GM19452 (cell line): Measurements from ENCODE around the gene REELD1.

Experiments used
- ATAC-seq: cut with Tn5 transposase; IDR thresholded peaks from one replicate; pipeline ENCODE4 v1.9.1; 2021; ENCODE audit not compliant: unreplicated experiment

REELD1 gene

GRCh38 chr4:146214238-146214637 is at the start of gene REELD1:
Gene REELD1, plus strand, starts transcription at chr4:146214538. Its CDS starts 2,415 bp downstream, at chr4:146216953.
- ATAC-seq, result no peak

GRCh38 chr4:146165221-146165620 is 49.1 kb upstream of the REELD1 start:
- no peak for ATAC-seq

GRCh38 chr4:146165840-146166239 is 48.5 kb upstream of the REELD1 start:
- no peak for ATAC-seq

GRCh38 chr4:146170149-146170548 is 44.2 kb upstream of the REELD1 start:
- no peak for ATAC-seq

GRCh38 chr4:146175541-146176453 is 38.5 kb upstream of the REELD1 start, which contains the start of gene LSM6:
Gene LSM6, plus strand, starts transcription at chr4:146175718. Its CDS starts 7,204 bp downstream, at chr4:146182922.
- peak; percentile 94 for ATAC-seq

- no peak for ATAC-seq
These were observed 37.4 kb upstream of the REELD1 start for GRCh38 chr4:146176891-146177290.

GRCh38 chr4:146178126-146178525 is 36.2 kb upstream of the REELD1 start:
- no peak for ATAC-seq

GRCh38 chr4:146179784-146180370 is 34.5 kb upstream of the REELD1 start:
- ATAC-seq, result no peak

- ATAC-seq, result no peak
These were observed 31.9 kb upstream of the REELD1 start for GRCh38 chr4:146182443-146182842.

GRCh38 chr4:146183209-146183608 is 31.1 kb upstream of the REELD1 start:
- no peak for ATAC-seq

- ATAC-seq, result no peak
These were observed 28.3 kb upstream of the REELD1 start for GRCh38 chr4:146186041-146186440.

GRCh38 chr4:146186596-146186995 is 27.7 kb upstream of the REELD1 start:
- ATAC-seq, result no peak

- no peak for ATAC-seq
These were observed 23.9 kb upstream of the REELD1 start for GRCh38 chr4:146190456-146190855.

GRCh38 chr4:146191766-146192458 is 22.4 kb upstream of the REELD1 start:
- no peak for ATAC-seq

- ATAC-seq, result no peak
These were observed 20.7 kb upstream of the REELD1 start for GRCh38 chr4:146193628-146194027.

- ATAC-seq, result no peak
These were observed 20.1 kb upstream of the REELD1 start for GRCh38 chr4:146194212-146194611.

- ATAC-seq, result no peak
These were observed 11.7 kb upstream of the REELD1 start for GRCh38 chr4:146202665-146203064.

GRCh38 chr4:146207410-146207809 is 6.9 kb upstream of the REELD1 start:
- no peak for ATAC-seq

GRCh38 chr4:146210890-146211289 is 3.4 kb upstream of the REELD1 start:
- no peak for ATAC-seq

- no peak for ATAC-seq
These were observed 2.9 kb upstream of the REELD1 start for GRCh38 chr4:146211440-146211839.

GRCh38 chr4:146212781-146213180 is 1.6 kb upstream of the REELD1 start:
- no peak for ATAC-seq

- ATAC-seq, result no peak
These were observed 8.0 kb downstream of the REELD1 start for GRCh38 chr4:146222313-146222712.
